AG04450 (cell line): ENCODE measurements around the gene CDK6. TPM values are rescaled to one million over a fixed set of nuclear protein-coding genes. Genes with fewer than 3 reads are reported as not detected.
A peak's percentile ranks its signal among the peaks of the same experiment; 100 is the strongest.

Experiments
- CTCF ChIA-PET: fragments of 300-600, 350-600 bp; formaldehyde crosslinking; extraction: SDS; loops from one replicate; lab custom pipeline; 2022; ENCODE audit warnings: antibody characterized with exemption, inconsistent platforms; lab: Charles Lee
- POLR2A ChIA-PET: fragments of 350-600 bp; formaldehyde crosslinking; extraction: SDS; loops from one replicate; lab custom pipeline; 2021; ENCODE audit warnings: antibody characterized with exemption, inconsistent platforms; lab: Yijun Ruan, JAX
- DNase-seq: peaks from one replicate; pipeline ENCODE4 v3.0.0-alpha.2; 2011; ENCODE audit warnings: low read depth, low spot score
- H3K27ac ChIP-seq: one replicate; pipeline ENCODE4 v1.5.1; 2012; ENCODE audit warnings: low read depth, low read length, control low read depth
- H3K27me3 ChIP-seq: one replicate; pipeline ENCODE4 v1.6.0; 2012; ENCODE audit warnings: low read length; ENCODE audit not compliant: control insufficient read depth, insufficient read depth
- H3K4me3 ChIP-seq: 2 replicates; pipeline ENCODE4 v1.5.1; 2011; ENCODE audit warnings: mild to moderate bottlenecking, low read depth, low read length, control low read depth
- H3K9me3 ChIP-seq: 2 replicates; pipeline ENCODE4 v1.5.1; 2012; ENCODE audit warnings: low read length; ENCODE audit not compliant: control insufficient read depth, insufficient read depth
- polyA plus RNA-seq: library from polyadenylated mRNA; depleted of rRNA; stranded (reverse); fragments of >200 nt; gene quantifications from 2 replicates; pipeline ENCODE4 v1.2.3, GENCODE V29; 2011
- TF ChIP-seq, protein P1 (sequence below): IDR thresholded peaks from 2 replicates; pipeline ENCODE4 v1.5.1; 2011; ENCODE audit warnings: low read depth, low read length, control low read depth, inconsistent platforms

CDK6 gene
- polyA plus RNA-seq, 1 experiment = 40.6 TPM

DNA sequence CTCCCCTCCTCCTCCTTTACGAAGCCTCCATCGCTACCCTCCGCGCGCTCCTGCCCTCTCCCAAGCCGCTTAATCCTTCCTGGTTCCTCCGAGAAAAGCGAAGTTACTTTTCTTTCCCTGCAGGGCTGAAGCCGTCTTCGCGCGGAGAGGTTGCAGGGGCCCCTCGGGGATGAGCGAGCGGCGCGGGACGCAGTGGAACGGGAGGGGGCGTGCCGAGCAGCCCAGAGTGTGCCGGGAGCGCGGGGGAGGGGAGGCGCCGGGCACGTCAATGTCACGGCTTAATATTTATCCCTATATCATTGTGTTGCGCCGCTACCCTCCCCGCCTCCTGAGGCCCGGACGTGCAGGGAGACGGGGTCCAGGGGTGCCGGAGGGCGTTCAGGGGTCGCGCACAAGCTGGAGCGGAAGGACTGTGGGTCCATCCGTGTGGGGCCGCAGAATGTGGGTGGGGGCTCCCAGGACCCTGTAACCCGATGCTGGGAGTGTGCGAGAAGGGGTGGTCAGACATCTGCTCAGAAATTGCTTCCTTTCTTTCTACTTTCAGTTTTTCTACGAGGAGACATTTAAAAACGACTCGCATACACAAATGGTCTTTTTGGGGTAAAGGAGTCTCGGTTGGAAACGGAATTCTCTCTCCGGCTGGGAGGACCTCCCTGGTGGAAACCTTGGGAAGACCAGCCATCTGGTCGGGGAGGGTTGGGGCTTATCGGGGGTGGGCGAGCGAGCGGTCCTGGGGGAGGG lies 2.4 kb downstream of the CDK6 start:
- TF ChIP-seq, protein P1, sequence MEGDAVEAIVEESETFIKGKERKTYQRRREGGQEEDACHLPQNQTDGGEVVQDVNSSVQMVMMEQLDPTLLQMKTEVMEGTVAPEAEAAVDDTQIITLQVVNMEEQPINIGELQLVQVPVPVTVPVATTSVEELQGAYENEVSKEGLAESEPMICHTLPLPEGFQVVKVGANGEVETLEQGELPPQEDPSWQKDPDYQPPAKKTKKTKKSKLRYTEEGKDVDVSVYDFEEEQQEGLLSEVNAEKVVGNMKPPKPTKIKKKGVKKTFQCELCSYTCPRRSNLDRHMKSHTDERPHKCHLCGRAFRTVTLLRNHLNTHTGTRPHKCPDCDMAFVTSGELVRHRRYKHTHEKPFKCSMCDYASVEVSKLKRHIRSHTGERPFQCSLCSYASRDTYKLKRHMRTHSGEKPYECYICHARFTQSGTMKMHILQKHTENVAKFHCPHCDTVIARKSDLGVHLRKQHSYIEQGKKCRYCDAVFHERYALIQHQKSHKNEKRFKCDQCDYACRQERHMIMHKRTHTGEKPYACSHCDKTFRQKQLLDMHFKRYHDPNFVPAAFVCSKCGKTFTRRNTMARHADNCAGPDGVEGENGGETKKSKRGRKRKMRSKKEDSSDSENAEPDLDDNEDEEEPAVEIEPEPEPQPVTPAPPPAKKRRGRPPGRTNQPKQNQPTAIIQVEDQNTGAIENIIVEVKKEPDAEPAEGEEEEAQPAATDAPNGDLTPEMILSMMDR = peak; percentile 31; the same call in 1 of the 2 replicates
- CTCF ChIA-PET = interaction anchor here (0.6 to 2.2 kb wide), 13 partner anchors 119 to 250 kb away, joined by 3 to 14 read pairs (median 6); partner anchors contain the start of gene FAM133B
- no peak for DNase-seq

GRCh38 chr7:92833024-92833765 lies 3.2 kb downstream of the CDK6 start:
- ChIA-PET POLR2A (interaction anchor here (0.9 to 1.9 kb wide), 5 partner anchors 57 to 212 kb away, joined by 3 to 11 read pairs (median 4); no protein-coding TSS in a partner anchor), CTCF (interaction anchor here (0.6 to 2.2 kb wide), 20 partner anchors 33 to 249 kb away, joined by 3 to 14 read pairs (median 4); partner anchors contain the start of gene FAM133B)
- Histone ChIP-seq H3K27ac (peak overlapping the region; percentile 95), H3K4me3 (peak overlapping the region; percentile 91), H3K27me3 (no peaks in the 10 kb centered on the region), H3K9me3 (no peaks in the 10 kb centered on the region; the same call in 1 of the 2 replicates)
- TF ChIP-seq, protein P1 = peak; percentile 72
- DNase-seq = no peak

More for the DNA sequence above, 2.4 kb downstream of the CDK6 start:
- Histone ChIP-seq H3K4me3 (peak overlapping the region; percentile 91), H3K27ac (peak overlapping the region; percentile 95), H3K27me3 (no peaks in the 10 kb centered on the region), H3K9me3 (no peaks in the 10 kb centered on the region; the same call in 1 of the 2 replicates)
- POLR2A ChIA-PET = interaction anchor here (1.4 to 1.9 kb wide), 2 partner anchors 138 to 213 kb away, joined by 4 to 7 read pairs; no protein-coding TSS in a partner anchor

GRCh38 chr7:92832534-92833023 lies 3.8 kb downstream of the CDK6 start:
- POLR2A ChIA-PET = interaction anchor here (0.7 to 1.9 kb wide), 7 partner anchors 56 to 731 kb away, joined by 3 to 11 read pairs (median 4); no protein-coding TSS in a partner anchor
- DNase-seq = no peak
- Histone ChIP-seq H3K27ac (peak overlapping the region; percentile 95), H3K9me3 (no peaks in the 10 kb centered on the region; the same call in 1 of the 2 replicates), H3K27me3 (no peaks in the 10 kb centered on the region), H3K4me3 (peak overlapping the region; percentile 91)
- TF ChIP-seq, protein P1 = no peak
- CTCF ChIA-PET = interaction anchor here (0.6 to 2.2 kb wide), 16 partner anchors 34 to 246 kb away, joined by 3 to 14 read pairs (median 4); no protein-coding TSS in a partner anchor

- TF ChIP-seq, protein P1 = no peak
Measured at GRCh38 chr7:92831716-92832533, 4.4 kb downstream of the CDK6 start.

More at GRCh38 chr7:92831716-92832533, 4.4 kb downstream of the CDK6 start:
- Histone ChIP-seq H3K27ac (peak overlapping the region; percentile 95), H3K4me3 (peak overlapping the region; percentile 91), H3K9me3 (no peaks in the 10 kb centered on the region; the same call in 1 of the 2 replicates), H3K27me3 (no peaks in the 10 kb centered on the region)
- ChIA-PET POLR2A (interaction anchor here (0.7 to 1.7 kb wide), 7 partner anchors 22 to 731 kb away, joined by 3 to 11 read pairs (median 4); no protein-coding TSS in a partner anchor), CTCF (interaction anchor here (0.6 to 2.2 kb wide), 10 partner anchors 14 to 222 kb away, joined by 3 to 14 read pairs (median 5); no protein-coding TSS in a partner anchor)
- DNase-seq = peak; percentile 86
